NCI-H748 treated with DMSO at 0.1 percent for 48 hours (cell line): ENCODE results near the gene PTPN4.
"Not testable (repeated sequence)": the region's sequence is repeated elsewhere in the genome, so short reads cannot be mapped to it uniquely, and the experiment has no call there.

Experiments
- DNase-seq: peaks from one replicate; lab custom pipeline; 2025; lab: John Stamatoyannopoulos, UW

Gene PTPN4

DNA sequence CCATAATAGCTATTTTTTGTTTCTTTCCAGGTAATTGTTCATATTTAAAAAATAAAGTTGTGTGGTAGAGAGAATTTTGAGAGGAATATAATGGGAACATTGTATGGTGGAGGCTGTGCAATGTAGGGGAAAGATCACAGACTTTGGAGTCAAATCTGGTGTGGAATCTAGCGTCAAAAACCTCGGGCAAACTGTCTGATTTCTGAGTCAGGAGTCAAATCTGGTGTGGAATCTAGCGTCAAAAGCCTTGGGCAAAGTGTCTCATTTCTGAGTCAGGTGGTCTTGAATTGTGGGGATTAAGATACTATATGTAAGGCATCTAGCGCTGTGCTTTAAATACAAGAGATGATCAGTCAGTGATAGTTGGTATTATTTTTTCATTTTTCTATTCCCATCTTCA lies 5.1 kb downstream of the PTPN4 start:
- no peak for DNase-seq

DNA sequence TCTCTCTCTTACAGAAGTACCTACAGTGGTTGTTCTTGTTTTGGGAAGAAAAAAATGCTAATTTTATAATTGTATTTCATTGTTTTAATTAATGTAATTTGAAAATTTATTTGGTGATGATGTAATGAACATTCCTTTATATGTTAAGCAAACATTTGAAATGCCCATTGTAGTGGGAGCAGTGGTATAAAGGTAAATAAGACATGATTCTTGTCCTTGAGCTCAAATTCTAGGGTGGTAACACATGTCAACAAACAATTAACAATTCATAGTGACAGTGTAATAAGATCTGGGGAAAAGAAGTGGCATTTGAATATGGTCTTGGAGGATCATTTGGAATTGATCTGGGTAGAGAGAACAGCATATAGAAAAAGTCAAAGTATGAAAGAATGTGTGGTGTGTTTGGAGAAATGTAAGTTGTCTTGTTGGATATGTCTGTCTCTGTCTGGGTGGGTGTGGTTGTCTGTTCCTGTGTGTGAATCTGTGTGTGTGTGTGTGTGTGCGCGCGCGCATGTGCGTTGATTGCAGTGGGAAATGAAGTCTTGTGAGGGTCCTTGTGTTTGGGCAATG lies 5.8 kb downstream of the PTPN4 start:
- DNase-seq, result no peak

DNA sequence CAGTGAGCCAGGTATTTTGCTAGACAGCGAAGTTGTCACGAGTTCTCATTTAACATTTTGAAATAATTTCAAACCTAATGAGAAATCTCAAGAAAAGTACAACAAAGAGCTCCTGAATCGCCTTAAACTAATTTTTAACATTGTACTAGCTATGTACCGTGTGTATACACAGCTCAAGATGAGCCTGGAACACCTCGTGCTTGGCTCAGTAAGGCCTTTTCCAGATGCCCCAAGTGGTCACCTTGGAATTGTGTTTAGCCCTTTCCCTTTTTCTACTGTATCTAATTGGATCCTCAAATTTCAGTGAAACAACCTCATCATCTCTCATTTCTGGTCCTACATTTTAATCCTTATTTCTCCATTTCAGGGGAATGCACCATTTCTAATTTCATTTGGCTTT lies 7.2 kb downstream of the PTPN4 start:
- DNase-seq, result no peak

DNA sequence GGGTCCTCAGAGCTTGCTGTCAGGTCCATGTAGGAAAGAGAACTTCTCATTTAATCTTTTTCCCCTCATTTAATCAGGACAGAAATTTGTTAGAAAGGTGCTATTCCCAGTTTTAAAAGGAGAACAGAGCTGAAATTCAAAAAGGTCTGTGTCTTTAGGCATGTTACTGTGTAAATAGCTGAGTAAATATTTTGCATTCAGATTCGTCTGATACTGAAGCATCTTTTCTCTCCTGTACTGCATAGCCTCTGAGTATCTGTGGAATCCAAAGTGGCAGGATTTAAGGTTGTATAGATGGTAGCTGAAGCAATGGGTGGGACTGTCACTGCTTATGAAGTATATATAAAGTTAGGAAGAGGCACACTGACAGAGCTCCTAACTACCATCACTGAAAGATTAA lies 9.0 kb downstream of the PTPN4 start:
- DNase-seq, result no peak

DNA sequence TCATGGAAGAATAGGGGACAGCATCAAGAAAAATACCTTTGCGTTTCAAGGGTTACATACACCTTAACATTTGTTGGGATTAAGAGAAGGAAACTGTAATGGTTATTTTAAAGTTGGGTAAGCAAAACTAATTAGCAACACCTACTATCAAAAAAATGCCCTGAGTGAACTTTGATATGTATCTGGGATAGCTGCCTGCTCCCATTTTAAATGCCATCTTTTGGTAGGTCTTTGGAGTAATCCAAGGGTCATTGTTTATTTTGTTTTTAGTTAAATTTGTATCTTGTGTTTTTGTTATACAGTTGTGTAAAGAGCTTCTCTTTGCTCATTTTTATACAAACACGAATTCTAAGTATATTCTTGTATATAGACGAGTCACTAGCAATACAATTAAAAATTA lies 9.9 kb downstream of the PTPN4 start:
- DNase-seq, result no peak

DNA sequence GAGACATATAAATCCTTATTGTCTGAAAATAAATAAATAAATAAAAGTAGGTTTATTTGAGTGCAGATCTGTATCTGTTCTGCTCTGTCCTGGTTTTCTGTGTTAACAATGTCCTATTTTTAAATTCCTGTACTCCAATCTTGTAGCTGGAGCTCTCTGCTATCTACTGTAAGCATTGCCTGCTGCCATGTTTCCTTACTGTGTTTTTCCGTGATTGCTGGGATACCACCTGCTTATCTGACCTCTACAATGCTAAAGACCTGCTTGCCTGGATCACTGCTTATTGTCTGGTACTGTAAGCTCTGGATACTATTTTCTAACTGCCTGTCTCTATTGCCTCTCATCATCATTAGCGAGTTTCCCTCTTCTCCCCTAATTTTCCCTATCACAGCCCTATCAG lies 11.6 kb downstream of the PTPN4 start:
- DNase-seq, result no peak

DNA sequence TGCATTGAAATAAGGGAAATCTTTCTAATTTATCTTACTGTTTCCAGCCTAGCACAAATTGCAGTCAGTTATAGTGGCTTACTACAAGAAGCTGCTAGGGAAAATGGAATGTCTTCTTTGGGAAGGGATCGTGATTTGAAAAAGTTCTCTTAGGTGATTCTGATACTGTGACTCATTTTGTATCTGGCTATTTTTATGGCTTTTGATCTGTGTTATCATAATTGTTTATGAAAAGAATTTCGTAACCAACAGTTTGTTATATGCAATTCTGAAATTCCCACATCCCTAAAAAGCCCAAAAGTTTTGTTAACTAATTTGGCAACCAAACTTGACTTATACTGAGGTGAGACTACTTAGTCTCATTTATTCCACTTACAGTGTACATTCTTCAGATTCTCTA lies 12.4 kb downstream of the PTPN4 start:
- no peak for DNase-seq

DNA sequence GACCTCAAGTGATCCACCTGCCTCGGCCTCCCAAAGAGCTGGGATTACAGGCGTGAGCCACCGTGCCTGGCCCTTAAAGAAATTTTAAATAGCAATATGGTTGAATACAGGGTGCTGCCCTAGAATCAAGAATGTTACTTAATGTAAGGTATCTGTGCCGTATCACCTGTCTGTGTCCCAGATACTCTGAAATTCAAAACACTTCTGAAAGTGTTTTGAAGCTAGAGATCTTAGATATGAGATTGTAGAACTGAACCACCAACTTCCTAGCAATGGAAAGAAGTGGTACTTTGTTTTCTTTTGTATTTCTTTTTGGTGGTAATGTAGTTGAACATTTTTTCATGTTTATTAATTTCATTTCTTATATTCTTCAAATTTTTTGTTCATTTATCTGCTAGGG lies 13.0 kb downstream of the PTPN4 start:
- no peak for DNase-seq

DNA sequence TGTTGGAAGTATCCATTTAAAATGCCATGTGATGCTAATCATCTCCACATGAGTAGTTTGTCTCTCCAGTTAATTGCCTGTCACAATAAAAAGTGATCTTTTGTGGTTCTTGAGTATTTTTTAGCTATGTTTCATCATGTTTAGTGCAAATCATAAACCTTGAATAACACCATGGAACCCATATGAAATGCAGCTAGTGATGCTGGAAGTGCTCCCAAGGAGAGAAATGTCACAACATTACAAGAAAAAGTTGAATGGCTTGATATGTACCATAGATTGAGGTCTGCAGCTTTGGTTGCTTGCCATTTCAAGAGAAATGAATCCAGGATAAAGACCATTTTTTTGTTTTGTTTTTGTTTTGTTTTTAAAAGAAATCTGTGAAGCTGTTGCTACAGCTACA lies 14.3 kb downstream of the PTPN4 start:
- DNase-seq, result no peak

DNA sequence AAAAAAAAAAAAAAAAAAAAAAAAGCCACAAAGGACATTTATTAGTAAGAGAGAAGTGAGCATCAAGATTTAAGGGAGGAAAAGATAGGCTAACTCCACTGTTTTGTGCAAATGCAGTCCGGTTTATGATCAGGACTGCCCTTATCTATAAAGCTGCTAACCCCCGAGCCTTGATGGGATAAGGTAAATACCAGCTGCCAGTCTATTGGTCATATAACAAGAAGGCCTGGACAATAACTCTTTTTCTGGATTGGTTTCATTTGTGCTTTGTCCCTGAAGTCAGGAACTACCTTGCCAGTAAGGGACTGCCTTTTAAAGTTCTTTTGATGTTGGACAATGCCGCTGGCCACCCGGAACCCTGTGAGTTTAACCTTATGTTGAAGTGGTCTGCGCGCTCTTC lies 15.4 kb downstream of the PTPN4 start:
- no peak for DNase-seq

DNA sequence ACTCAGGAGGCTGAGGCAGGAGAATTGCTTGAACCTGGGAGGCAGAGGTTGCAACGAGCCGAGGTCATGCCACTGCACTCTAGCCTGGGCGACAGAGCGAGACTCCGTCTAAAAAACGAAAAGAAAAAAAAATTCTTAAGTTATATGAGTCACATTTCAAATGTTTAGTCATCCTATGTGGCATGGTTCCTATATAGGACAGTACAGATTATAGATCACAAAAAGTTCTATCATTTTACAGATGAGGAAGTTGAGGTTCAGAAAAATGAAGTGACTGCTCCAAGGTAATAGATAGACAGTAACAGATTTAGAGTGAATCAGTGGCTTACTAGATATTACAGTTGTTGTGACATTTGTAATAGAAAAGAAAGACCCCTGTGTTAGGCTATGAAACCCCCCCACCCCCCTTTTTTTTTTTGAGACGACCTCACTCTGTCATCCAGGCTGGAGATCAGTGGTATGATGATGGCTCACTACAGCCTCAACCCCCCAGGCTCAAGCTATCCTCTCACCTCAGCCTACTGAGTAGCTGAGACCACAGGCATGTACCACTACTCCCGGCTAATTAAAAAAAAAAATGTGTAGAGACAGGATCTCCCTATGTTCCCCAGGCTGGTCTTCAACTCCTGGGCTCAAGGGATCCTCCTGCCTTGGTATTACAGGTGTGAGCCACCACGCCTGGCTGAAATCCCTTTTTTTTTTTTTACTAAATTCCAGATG lies 22.7 kb downstream of the PTPN4 start:
- DNase-seq, result no peak

DNA sequence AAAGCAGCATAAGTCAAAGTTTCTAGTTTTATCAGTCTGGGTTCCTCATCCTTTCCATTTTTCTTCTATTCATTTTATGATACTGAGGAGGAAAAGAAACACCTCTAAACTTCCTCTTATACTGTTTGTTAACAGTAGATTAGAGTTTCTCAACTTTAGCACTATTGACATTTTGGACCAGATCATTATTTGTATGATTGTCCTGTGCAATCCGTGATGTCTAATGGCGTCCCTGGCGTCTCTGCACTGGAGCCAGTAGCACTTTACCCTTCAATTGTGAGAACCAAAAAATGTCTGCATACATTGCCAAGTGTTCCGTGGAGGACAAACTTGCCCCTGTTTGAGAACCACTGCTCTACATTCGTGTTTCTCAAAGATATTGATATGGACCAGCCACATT lies 25.2 kb downstream of the PTPN4 start:
- no peak for DNase-seq

DNA sequence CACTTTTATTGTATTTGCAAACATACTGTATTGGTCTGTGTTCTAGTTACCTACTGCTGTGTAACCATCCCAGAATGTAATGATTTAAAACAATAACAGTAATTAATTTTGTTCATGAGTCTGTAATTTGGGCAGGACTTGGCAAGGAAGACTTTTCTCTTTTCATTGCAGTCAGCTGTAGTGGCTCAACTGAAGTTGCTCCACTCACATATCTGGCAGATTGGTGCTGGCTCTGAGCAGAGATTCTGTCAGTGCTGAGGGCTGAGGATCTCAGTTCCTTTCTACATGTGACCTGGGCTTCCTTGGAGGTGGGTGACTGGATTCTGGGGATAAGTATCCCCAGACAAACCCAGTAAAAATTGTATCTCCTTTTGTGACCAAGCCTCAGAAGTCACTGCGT lies 26.6 kb downstream of the PTPN4 start:
- DNase-seq, result no peak

DNA sequence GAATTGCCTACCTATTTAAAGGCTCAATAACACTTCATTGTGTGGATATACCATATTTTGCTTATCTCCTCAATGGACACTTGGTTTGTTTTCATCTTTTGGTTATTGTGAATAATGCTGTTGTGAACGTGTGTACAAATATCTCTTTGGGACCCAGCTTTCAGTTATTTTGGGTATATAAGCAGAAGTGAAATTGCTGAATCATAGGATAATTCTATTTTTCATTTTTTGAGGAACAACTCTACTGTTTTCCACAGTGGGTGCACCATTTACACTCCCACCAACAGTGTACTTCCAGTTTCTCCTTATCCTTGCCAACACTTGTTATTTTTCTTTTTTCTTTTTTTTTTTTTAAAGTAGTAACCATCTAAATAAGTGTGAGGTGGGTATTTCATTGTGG lies 29.0 kb downstream of the PTPN4 start:
- DNase-seq, result no peak

DNA sequence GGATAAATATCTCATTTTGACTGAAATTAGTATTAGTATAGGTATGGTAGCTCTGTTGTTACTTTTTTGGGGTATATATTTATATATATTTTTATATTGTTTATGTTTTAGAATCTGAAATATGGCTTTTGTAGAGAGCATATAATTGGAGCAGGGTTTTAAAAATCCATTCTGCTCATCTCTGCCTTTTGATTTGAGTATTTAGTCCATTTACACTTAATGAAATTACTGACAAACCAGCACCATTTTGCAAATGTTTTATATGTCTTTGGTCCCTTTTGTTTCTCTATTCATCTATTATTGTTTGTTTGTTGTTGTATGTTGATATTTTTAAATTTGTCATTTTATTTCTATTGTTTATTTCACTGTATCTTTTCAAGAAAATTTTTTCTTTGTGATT lies 30.7 kb downstream of the PTPN4 start:
- no peak for DNase-seq

DNA sequence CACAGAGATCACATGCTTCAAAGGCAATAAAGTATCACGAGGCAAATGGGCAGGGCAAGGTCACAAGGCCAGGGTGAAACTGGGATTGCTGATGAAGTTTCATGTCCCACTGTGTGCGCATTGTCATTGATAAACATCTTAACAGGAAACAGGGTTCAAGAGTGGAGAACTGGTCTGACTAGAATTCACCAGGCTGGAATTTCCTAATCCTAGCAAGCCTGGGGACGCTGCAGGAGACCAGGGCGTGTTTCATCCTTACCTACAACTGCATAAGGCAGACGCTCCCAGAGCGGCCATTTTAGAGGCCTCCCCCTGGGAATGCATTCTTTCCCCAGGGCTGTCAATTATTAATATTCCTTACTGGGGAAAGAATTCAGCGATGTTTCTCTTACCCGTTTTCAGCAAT lies 33.2 kb downstream of the PTPN4 start:
- no peak for DNase-seq

DNA sequence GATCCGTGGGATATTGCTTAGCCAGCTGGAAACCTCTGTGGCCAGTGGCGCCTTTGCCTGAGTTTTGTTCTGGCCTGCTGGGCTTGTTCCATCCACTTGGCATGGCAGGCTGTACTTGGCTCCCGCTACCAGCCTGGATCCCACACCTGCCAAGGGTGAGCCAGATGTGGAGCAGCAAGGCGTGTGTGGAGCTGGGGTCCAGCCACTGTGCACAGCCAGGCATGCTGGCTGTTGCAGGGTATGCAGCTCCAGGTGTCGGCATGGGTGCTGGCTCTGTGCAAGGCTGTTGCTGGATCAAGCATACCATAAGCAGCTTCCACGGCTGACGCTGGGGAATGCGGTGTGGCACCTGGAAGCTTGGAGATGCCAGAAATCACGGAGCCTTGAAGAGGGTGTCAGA lies 34.5 kb downstream of the PTPN4 start:
- no peak for DNase-seq

DNA sequence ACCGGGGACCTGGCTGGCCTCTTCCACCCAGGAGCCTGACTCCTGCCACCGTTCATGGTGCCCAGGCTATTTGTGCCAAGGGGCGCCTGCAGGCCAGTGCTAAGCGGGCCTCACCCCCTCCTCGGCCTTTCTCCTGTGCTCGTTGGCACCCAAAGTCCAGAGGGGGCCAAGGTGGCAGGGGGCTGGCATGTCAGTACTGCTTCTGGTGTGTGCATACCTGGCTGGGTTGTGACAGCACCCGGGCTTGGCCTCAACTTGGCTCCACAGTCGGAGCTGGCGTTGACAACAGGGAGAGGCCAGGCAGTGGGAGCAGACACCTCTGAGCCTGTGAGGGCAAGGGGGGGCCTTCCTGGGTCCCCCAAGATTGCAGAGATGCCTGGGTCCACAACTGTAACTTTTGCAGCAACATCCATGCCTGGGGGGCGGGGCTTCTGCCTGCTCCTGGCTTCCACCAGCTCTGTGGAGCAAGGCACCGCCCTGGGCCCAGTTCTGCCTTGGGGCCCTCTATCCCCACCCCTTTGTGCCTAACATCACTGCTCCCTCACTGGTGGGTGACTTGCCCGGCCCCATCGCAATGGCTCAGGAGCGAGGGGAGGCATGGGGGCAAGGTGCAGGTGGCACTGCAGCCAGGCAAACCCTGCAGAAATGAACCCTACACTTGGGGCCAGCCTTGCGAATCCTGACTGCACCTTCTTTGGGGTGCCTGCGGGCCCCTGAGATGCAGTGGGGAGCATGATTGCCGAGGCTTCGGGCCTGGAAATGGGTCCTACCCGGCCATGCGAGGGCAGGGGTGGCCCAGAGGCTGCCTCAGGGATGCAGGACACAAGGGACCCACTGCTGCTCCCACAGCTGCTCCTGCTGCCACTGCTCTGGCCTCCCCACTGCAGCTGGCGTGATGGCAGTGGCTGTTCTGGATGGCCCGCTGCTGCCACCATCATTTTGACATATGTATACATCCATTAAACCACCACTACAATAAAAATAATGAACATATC lies 35.9 kb downstream of the PTPN4 start:
- no peak for DNase-seq

DNA sequence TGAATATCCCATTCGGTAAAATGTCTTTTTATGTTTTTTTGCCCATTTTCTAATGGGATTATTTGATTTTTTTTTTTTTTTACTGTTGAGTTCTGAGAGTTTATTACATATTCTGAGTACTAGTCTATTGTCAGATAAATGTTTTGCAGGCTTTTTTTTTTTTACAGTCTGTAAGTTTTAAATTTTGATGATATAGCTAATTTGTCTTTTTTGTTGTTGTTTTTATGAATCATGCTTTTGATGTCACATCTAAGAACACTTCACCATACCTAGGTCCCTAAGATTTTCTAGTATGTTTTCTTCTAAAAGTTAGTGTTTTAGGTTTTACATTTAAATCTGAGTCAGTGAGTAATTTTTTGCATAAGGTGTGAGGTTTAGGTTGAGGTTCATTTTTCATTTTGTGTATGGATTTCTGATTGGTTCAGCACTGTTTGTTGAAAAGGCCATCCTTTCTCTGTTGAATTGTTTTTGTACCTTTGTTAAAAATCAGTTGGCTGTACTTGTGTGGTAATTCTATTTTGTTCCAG lies 40.7 kb downstream of the PTPN4 start:
- no peak for DNase-seq

DNA sequence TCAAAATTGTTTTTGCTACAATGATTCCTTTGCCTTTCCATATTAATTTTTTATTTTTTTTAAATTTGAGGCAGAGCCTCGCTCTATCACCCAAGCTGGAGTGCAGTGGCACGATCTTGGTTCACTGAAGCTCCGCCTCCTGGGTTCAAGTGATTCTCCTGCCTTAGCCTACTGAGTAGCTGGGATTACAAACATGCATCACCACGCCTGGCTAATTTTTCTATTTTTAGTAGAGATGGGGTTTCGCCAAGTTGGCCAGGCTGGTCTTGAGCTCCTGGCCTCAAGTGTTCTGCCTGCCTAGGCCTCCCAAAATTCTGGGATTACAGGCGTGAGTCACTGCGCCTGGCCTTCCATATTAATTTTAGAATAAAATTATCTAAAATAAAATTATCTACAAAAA lies 41.3 kb downstream of the PTPN4 start:
- no peak for DNase-seq

DNA sequence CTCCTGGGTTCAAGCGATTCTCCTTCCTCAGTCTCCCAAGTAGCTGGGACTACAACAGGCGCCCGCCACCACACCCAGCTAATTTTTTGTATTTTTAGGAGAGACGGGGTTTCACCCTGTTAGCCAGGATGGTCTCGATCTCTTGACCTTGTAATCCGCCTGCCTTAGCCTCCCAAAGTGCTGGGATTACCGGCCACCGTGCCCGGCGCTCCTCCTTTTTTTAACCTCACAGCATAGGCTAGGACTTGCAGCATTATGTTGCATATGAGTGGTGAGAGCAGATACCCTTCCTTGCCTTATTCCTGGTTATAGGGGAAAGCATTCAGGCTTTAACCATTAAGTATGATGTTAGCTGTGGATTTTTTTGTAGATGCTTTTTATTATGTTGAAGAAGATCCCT lies 42.3 kb downstream of the PTPN4 start:
- not testable (repeated sequence) for DNase-seq

DNA sequence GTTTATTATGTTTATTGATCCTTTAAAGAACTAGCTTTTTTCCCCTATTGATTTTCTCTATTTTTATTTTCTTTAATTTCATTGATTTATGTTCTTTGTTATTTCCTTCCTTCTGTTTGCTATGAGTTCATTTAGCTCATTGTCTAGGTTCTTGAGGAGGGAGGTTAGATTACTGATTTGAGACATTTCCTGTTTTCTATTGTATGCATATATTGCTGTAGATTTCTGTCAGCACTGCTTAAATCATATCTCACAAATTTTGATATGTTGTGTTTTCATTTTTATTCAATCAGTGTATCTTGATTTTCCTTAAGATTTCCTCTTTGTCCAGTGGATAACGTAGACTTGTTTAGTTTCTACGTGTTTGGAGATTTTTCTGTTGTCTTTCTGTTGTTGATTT lies 43.4 kb downstream of the PTPN4 start:
- DNase-seq, result no peak

DNA sequence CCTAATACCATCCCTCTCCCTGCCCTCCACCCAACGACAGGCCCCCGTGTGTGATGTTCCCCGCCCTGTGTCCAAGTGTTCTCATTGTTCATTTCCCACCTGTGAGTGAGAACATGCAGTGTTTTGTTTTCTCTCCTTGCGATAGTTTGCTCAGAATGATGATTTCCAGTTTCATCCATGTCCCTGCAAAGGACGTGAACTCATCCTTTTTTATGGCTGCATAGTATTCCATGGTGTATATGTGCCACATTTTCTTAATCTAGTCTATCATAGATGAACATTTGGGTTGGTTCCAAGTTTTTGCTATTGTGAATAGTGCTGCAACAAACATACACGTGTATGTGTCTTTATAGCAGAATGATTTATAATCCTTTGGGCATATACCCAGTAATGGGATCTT lies 44.7 kb downstream of the PTPN4 start:
- DNase-seq, result not testable (repeated sequence)
